ENCODE measurements around the gene SEC14L5.

Gene SEC14L5

GRCh38 chr16:4942481-4942880 lies 15.6 kb upstream of the SEC14L5 start:
- TF ChIP-seq, protein P1, sequence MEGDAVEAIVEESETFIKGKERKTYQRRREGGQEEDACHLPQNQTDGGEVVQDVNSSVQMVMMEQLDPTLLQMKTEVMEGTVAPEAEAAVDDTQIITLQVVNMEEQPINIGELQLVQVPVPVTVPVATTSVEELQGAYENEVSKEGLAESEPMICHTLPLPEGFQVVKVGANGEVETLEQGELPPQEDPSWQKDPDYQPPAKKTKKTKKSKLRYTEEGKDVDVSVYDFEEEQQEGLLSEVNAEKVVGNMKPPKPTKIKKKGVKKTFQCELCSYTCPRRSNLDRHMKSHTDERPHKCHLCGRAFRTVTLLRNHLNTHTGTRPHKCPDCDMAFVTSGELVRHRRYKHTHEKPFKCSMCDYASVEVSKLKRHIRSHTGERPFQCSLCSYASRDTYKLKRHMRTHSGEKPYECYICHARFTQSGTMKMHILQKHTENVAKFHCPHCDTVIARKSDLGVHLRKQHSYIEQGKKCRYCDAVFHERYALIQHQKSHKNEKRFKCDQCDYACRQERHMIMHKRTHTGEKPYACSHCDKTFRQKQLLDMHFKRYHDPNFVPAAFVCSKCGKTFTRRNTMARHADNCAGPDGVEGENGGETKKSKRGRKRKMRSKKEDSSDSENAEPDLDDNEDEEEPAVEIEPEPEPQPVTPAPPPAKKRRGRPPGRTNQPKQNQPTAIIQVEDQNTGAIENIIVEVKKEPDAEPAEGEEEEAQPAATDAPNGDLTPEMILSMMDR (IDR thresholded peaks at IDR 0.05; ENCODE audit: extremely low read depth, insufficient read depth, missing control alignments): no peak
- in situ Hi-C loops (cut with MboI; ENCODE audit: low pct_unique_long_range_greater_than_20kb, low sequenced_read_pairs, unreplicated experiment): no loop called here

DNA sequence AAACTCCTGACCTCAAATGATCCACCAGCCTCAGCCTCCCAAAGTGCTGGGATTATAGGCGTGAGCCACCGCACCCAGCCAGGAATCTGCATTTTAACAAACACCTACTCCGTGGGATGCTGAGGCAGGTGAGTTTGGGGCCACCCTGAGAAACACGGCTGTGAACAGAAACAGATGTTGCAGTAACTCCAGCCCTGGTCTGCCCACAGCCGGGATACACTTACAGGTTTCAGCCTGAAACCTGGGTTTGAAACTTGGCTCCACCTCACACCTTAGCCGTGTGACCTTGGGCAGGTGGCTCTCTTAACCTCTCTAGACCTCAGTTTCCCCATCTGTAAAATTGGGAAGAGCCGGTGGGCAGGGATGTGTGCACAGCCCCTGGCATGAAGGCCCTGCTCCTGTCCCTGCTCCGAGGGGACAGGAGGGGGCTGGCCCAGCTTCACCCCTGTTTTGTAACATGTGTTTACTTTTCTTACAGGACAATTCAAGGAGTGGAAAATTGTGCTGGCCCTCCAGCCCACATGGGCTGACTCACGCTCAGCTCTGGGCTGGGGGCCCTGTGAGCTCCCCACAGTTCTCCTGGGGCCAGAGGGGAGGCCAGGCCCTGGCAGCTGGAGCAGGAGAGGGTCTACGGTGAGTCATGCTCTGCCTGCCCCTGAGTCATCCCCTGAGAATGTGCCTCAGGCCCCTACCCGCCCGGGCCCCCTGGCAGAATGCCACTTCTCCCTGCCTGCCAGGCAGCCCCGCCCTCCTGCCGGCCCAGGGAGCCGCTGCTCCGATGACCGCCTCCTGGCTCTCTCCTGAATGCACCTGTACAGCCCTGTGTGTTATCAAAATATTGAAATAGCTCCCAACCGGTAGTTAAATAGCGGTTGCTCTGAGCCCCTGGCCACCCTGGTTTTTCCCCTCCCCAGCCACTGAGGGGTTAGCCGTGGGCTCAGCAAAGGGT lies 13.5 kb upstream of the SEC14L5 start:
- DNase-seq (ENCODE audit: low spot score): no peak
- TF ChIP-seq, protein P1 (IDR thresholded peaks at IDR 0.05; ENCODE audit: extremely low read depth, insufficient read depth, missing control alignments): no peak
- in situ Hi-C loops (cut with MboI; ENCODE audit: low pct_unique_long_range_greater_than_20kb, low sequenced_read_pairs, unreplicated experiment): no loop called here

More at GRCh38 chr16:4942481-4942880, 15.6 kb upstream of the SEC14L5 start:
- DNase-seq (ENCODE audit: low spot score): no peak

DNA sequence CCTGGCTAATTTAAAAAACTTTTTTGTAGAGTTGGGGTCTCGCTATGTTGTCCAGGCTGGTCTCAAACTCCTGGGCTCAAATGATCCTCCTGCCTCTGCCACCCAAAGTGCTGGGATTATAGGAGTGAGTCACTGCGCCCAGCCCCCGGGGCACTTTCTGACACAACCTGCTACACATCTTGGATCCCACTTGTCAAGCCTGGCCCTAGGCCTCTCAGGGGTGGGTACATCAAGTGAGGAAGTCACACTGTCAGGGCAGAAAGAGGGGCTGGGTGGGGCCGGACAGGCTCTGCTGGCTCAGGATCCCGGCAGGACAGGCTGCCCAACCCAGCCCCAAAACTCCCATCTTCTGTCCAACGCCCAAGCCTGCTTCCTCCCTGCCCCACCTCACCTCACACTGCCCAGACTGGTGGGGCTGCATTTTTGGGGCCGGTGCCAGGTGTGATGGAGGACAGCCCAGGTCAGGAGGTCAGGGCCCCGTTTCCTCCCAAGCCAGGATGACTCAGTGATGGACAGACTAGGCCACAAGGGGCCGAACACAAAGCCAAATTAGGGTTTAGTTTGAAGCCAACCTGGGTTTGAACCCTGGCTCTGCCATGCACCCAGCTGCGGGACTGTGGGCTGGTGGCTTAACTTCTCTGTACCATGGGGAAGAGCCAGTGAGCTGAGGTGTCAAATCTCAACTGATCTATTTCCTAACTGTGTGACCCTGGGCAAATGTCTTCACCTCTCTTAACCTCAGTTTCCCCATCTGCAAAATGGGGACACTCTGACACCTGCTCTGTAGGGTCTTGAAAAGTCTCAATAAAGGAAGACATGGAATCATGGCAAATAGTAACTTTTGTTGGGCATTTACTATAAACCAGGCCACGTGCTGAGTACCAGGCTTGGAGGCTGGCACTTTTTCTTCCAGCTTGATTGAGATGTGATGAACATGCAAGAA lies 12.3 kb upstream of the SEC14L5 start:
- TF ChIP-seq, protein P1 (IDR thresholded peaks at IDR 0.05; ENCODE audit: extremely low read depth, insufficient read depth, missing control alignments): no peak
- in situ Hi-C loops (cut with MboI; ENCODE audit: low pct_unique_long_range_greater_than_20kb, low sequenced_read_pairs, unreplicated experiment): no loop called here
- DNase-seq (ENCODE audit: low spot score): no peak

- DNase-seq (ENCODE audit: low spot score): no peak
- in situ Hi-C loops (cut with MboI; ENCODE audit: low pct_unique_long_range_greater_than_20kb, low sequenced_read_pairs, unreplicated experiment): no loop called here
- TF ChIP-seq, protein P1 (IDR thresholded peaks at IDR 0.05; ENCODE audit: extremely low read depth, insufficient read depth, missing control alignments): no peak
Observed at GRCh38 chr16:4946917-4947316, 11.2 kb upstream of the SEC14L5 start.

GRCh38 chr16:4947722-4948503 lies 10.2 kb upstream of the SEC14L5 start:
- in situ Hi-C loops (cut with MboI; ENCODE audit: low pct_unique_long_range_greater_than_20kb, low sequenced_read_pairs, unreplicated experiment): no loop called here
- DNase-seq (ENCODE audit: low spot score): no peak
- TF ChIP-seq, protein P1 (IDR thresholded peaks at IDR 0.05; ENCODE audit: extremely low read depth, insufficient read depth, missing control alignments): no peak
